ENCODE data around the gene NKAPD1.

- no peak for TF ChIP-seq CTCF (IDR thresholded peaks at IDR 0.05)
- no peak for TF ChIP-seq POLR2A (IDR thresholded peaks at IDR 0.05)
- no peak for TF ChIP-seq POLR2AphosphoS5 (IDR thresholded peaks at IDR 0.05)
Observed at GRCh38 chr11:112103446-112103845, 29.3 kb downstream of the NKAPD1 start.

All from prostate gland (tissue), 2 donors.